Inferior parietal cortex (tissue), 1 donor: Measurements from ENCODE around the gene KRTAP5-4.
A peak's percentile ranks its signal among the peaks of the same experiment; 100 is the strongest.

ENCODE experiments used
- DNase-seq: peaks from one replicate; pipeline ENCODE4 v3.0.0-alpha.2; 2016; ENCODE audit errors: extremely low spot score

The KRTAP5-4 gene

GRCh38 chr11:1572197-1573076 lies 49.5 kb downstream of the KRTAP5-4 start, which contains the start of gene DUSP8:
Gene DUSP8 (minus strand): TSS chr11:1572271. CDS start chr11:1565826, 6,445 bp downstream.
- DNase-seq, result peak; percentile 89

- DNase-seq, result no peak
These were observed 50.2 kb downstream of the KRTAP5-4 start for GRCh38 chr11:1571760-1572196.
